IMR-90 (cell line): ENCODE data around the gene RORB. TPM values are rescaled to one million over a fixed set of nuclear protein-coding genes. Genes with fewer than 3 reads are reported as not detected.

Source experiments
- ATAC-seq: fragments of 200-7000 bp; cut with Tn5 transposase; 2 replicates; pipeline ENCODE4 v1.9.1; 2020; ENCODE audit warnings: low read depth, mild to moderate bottlenecking, moderate library complexity
- BruUV-seq: library from RNA; stranded (reverse); fragments of 400-500 nt; replicated peaks from 2 replicates; lab custom pipeline; 2021; lab: Mats Ljungman, UMichigan
- CTCF ChIA-PET: fragments of 300-600 bp; formaldehyde crosslinking; extraction: SDS; loops from one replicate; lab custom pipeline; 2021; ENCODE audit warnings: antibody characterized with exemption; lab: Yijun Ruan, JAX
- POLR2A ChIA-PET: fragments of 300-600 bp; sonication (Branson Sonifier 250); formaldehyde crosslinking; loops from one replicate; lab custom pipeline; 2022; ENCODE audit warnings: antibody characterized with exemption; ENCODE audit not compliant: unreplicated experiment; lab: Charles Lee
- DNase-seq: peaks from one replicate; pipeline ENCODE4 v3.0.0; 2013
- H2AFZ ChIP-seq: replicated peaks from 2 replicates; pipeline ENCODE3; 2013; ENCODE audit warnings: low read length, mild to moderate bottlenecking; ENCODE audit not compliant: poor library complexity
- H2AK5ac ChIP-seq: 2 replicates; pipeline ENCODE4 v1.6.1; 2013; ENCODE audit warnings: low read depth, low read length, inconsistent platforms
- H2AK9ac ChIP-seq: replicated peaks from 2 replicates; pipeline ENCODE3; 2013; ENCODE audit warnings: mild to moderate bottlenecking, low read depth, low read length, moderate library complexity; ENCODE audit not compliant: poor library complexity
- H2BK120ac ChIP-seq: 2 replicates; pipeline ENCODE4 v1.6.1; 2013; ENCODE audit warnings: low read depth, low read length, inconsistent platforms
- H2BK15ac ChIP-seq: 3 replicates; pipeline ENCODE4 v1.6.1; 2013; ENCODE audit warnings: low read depth, low read length, inconsistent platforms
- H2BK20ac ChIP-seq: 2 replicates; pipeline ENCODE4 v1.6.1; 2013; ENCODE audit warnings: low read depth, mild to moderate bottlenecking, inconsistent platforms, low read length, moderate library complexity
- H2BK5ac ChIP-seq: 2 replicates; pipeline ENCODE4 v1.6.1; 2013; ENCODE audit warnings: mild to moderate bottlenecking, low read depth, low read length, inconsistent platforms; ENCODE audit not compliant: poor library complexity, severe bottlenecking
- H3K14ac ChIP-seq: replicated peaks from 2 replicates; pipeline ENCODE4 v1.6.1; 2013; ENCODE audit warnings: low read depth, low read length, inconsistent platforms
- H3K18ac ChIP-seq: 2 replicates; pipeline ENCODE4 v1.6.1; 2013; ENCODE audit warnings: low read depth, low read length, control low read depth
- H3K23ac ChIP-seq: 2 replicates; pipeline ENCODE4 v1.6.1; 2013; ENCODE audit warnings: low read depth, low read length, inconsistent platforms
- H3K27ac ChIP-seq: 2 replicates; pipeline ENCODE4 v1.5.1; 2013; ENCODE audit warnings: mild to moderate bottlenecking, control low read depth, low read length; ENCODE audit not compliant: insufficient read depth
- H3K27me3 ChIP-seq: 2 replicates; pipeline ENCODE4 v1.6.1; 2013; ENCODE audit warnings: low read length; ENCODE audit not compliant: control insufficient read depth, insufficient read depth
- H3K36me3 ChIP-seq: 2 replicates; pipeline ENCODE4 v1.6.1; 2013; ENCODE audit warnings: low read length, mixed read lengths; ENCODE audit not compliant: control insufficient read depth, insufficient read depth
- H3K4ac ChIP-seq: 2 replicates; pipeline ENCODE4 v1.6.1; 2013; ENCODE audit warnings: low read depth, low read length, inconsistent platforms
- H3K4me1 ChIP-seq: 2 replicates; pipeline ENCODE4 v1.6.1; 2013; ENCODE audit warnings: low read length, mixed read lengths; ENCODE audit not compliant: control insufficient read depth, insufficient read depth
- H3K4me2 ChIP-seq: 2 replicates; pipeline ENCODE4 v1.6.1; 2013; ENCODE audit warnings: low read depth, mild to moderate bottlenecking, control low read depth, low read length, moderate library complexity
- H3K4me3 ChIP-seq: 2 replicates; pipeline ENCODE4 v1.5.1; 2013; ENCODE audit warnings: low read depth, mild to moderate bottlenecking, control low read depth, low read length, moderate library complexity; ENCODE audit not compliant: insufficient read depth
- H3K56ac ChIP-seq: 2 replicates; pipeline ENCODE4 v1.6.1; 2013; ENCODE audit warnings: low read length, inconsistent platforms; ENCODE audit not compliant: insufficient read depth; ENCODE audit errors: extremely low read depth
- H3K79me1 ChIP-seq, 2 experiments: 2 replicates each; pipeline ENCODE4 v1.6.1; 2013; ENCODE audit warnings: low read length in 2 of 2, inconsistent platforms in 1 of 2, low read depth in 1 of 2
- H3K9ac ChIP-seq: 2 replicates; pipeline ENCODE4 v1.6.1; 2013; ENCODE audit warnings: low read depth, low read length, control low read depth
- H3K9me1 ChIP-seq: 2 replicates; pipeline ENCODE4 v1.6.1; 2013; ENCODE audit warnings: low read length, inconsistent platforms; ENCODE audit not compliant: insufficient read depth
- H3K9me3 ChIP-seq: 2 replicates; pipeline ENCODE4 v1.6.1; 2013; ENCODE audit warnings: low read length; ENCODE audit not compliant: control insufficient read depth, insufficient read depth
- H4K20me1 ChIP-seq: 2 replicates; pipeline ENCODE4 v1.6.1; 2013; ENCODE audit warnings: low read length, inconsistent platforms; ENCODE audit not compliant: insufficient read depth
- H4K5ac ChIP-seq: 2 replicates; pipeline ENCODE4 v1.6.1; 2013; ENCODE audit warnings: mild to moderate bottlenecking, low read depth, low read length, control low read depth
- H4K8ac ChIP-seq, 2 experiments: 2 replicates each; pipeline ENCODE4 v1.6.1; 2013; ENCODE audit warnings: low read depth in 2 of 2, low read length in 2 of 2, control low read depth in 1 of 2, inconsistent platforms in 1 of 2
- H4K91ac ChIP-seq: 2 replicates; pipeline ENCODE4 v1.6.1; 2013; ENCODE audit warnings: low read depth, low read length, inconsistent platforms; ENCODE audit not compliant: insufficient read depth
- CEBPB ChIP-seq: IDR thresholded peaks from 2 replicates; pipeline ENCODE4 v1.6.1; 2012; ENCODE audit warnings: low read depth, low read length, improper control_type of control experiment
- CTCF ChIP-seq: conservative IDR thresholded peaks from 2 replicates; pipeline ENCODE4 v1.5.1; 2012; ENCODE audit warnings: mild to moderate bottlenecking, low read depth, low read length, improper control_type of control experiment
- MAFK ChIP-seq: IDR thresholded peaks from 2 replicates; pipeline ENCODE4 v1.6.1; 2012; ENCODE audit warnings: low read depth, low read length, improper control_type of control experiment
- MAZ ChIP-seq: IDR thresholded peaks from 2 replicates; pipeline ENCODE4 v1.6.1; 2012; ENCODE audit warnings: low read depth, mild to moderate bottlenecking, low read length, improper control_type of control experiment, moderate library complexity, borderline replicate concordance
- RCOR1 ChIP-seq: IDR thresholded peaks from 2 replicates; pipeline ENCODE4 v1.6.1; 2012; ENCODE audit warnings: mild to moderate bottlenecking, low read length, improper control_type of control experiment; ENCODE audit not compliant: insufficient replicate concordance
- SMC3 ChIP-seq: fragments of 150-350 bp; IDR thresholded peaks from 2 replicates; pipeline ENCODE4 v1.6.1; 2016; ENCODE audit warnings: low read depth, mild to moderate bottlenecking, antibody characterized with exemption, low read length, moderate library complexity
- WGBS, 2 experiments: methylation state at CpG; one replicate each; pipeline versions ENCODE4 v1.1.5 to v1.1.7; 2013; ENCODE audit warnings: missing lambda C conversion rate in 2 of 2; ENCODE audit not compliant: insufficient read length in 1 of 2; ENCODE audit errors: extremely low coverage in 2 of 2; 5-methylcytosine and 5-hydroxymethylcytosine counted together
- dilution Hi-C: fragments of 300-500 bp; cut with HindIII; formaldehyde crosslinking; loops from one replicate; pipeline ENCODE4 v1.14.3; 2018; ENCODE audit warnings: low sequenced_read_pairs; ENCODE audit not compliant: unreplicated experiment
- in situ Hi-C: fragments of 300-500 bp; cut with MboI; formaldehyde crosslinking; loops from 3 replicates; pipeline ENCODE4 v1.14.3; 2019; ENCODE audit warnings: low sequenced_read_pairs, inconsistent platforms, mixed read lengths
- intact Hi-C: fragments of 100-400 bp; cut with micrococcal nuclease; formaldehyde crosslinking; loops from 2 replicates; pipeline ENCODE4 v1.10.0; 2022
- polyA plus RNA-seq, 3 experiments: library from polyadenylated mRNA; depleted of rRNA; stranded (reverse); fragments of >200 nt; gene quantifications; 2 replicates each; pipeline ENCODE4 v1.2.3, GENCODE V29; 2012; ENCODE audit warnings: low replicate concordance in 1 of 3
- total RNA-seq: library from RNA; depleted of rRNA; stranded (reverse); fragments of >200 nt; gene quantifications from 2 replicates; pipeline ENCODE4 v1.2.3, GENCODE V29; 2012
- TF ChIP-seq, protein P1 (sequence below): fragments of 150-350 bp; IDR thresholded peaks from 2 replicates; pipeline ENCODE4 v1.6.1; 2017; ENCODE audit warnings: mild to moderate bottlenecking, antibody characterized with exemption, low read length, low read depth

The RORB gene
- total and polyA plus RNA-seq, 2 of the 4 experiments (the other 2 are of a cell fraction): not detected

DNA sequence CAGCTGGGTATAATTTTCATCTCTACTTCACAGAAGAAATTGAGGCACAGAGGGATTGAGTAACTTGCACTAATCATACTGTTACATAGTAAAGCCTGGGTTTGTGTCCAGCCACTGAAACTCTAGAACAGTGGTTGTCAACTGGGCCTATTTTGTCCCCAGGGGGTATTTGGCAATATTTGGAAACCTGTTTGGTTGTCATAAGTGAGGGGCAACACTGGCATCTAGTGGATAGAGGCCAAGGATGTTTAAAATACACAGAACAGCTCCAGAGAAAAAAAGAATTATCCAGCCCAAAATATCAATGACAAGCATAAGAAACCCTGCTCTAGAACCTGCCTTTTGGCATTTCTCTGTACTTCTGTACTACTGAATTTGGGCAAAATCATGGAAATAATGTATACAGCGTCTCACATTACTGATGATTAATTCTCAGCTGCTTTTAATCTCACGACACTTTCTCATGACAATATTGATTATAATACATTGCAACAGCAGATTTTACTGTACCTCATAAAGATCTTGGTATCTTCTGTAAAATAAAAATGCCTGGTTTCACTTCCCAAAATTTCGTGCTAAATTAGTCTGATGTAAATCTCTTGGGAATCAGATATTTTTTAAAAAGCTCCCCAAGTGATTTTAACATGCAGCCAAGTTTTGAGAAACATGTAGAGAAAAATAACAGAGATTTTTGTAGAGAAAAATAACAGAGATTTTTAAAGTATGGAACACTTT is 112.7 kb downstream of the RORB start:
- H3K79me1 ChIP-seq: no peaks in the 10 kb centered on the region
- intact Hi-C loops: loop anchor here (2.0 kb wide), 1 partner anchor 21 kb away; no protein-coding TSS in a partner anchor
- no peaks in the 10 kb centered on the region for H3K9me3 ChIP-seq
- DNase-seq (no peak), ATAC-seq (no peak)
- ChIA-PET POLR2A (no interaction called here), CTCF (no interaction called here)
- no peak overlapping the region for H3K27ac ChIP-seq
- H2AFZ ChIP-seq: no peak overlapping the region
- no peak overlapping the region for H2BK120ac ChIP-seq
- no TSS peak for BruUV-seq
- no peak overlapping the region for H3K56ac ChIP-seq
- no peak overlapping the region for H3K4me3 ChIP-seq
- no peak overlapping the region for H3K18ac ChIP-seq
- H3K4ac ChIP-seq: no peak overlapping the region
- H4K91ac ChIP-seq: no peak overlapping the region
- H3K27me3 ChIP-seq: no peaks in the 10 kb centered on the region
- no peak overlapping the region for H2BK20ac ChIP-seq
- H4K8ac ChIP-seq: no peak overlapping the region
- dilution Hi-C loops: no loop called here
- H3K23ac ChIP-seq: no peak overlapping the region
- no CpG with 5 or more reads among the region's 3 CpGs for WGBS, 2 experiments
- no peak overlapping the region for H2BK15ac ChIP-seq
- H2AK5ac ChIP-seq: no peak overlapping the region
- H2BK5ac ChIP-seq: no peak overlapping the region
- no peaks in the 10 kb centered on the region for H3K4me1 ChIP-seq
- TF ChIP-seq MAFK: no peak
- TF ChIP-seq, protein P1, sequence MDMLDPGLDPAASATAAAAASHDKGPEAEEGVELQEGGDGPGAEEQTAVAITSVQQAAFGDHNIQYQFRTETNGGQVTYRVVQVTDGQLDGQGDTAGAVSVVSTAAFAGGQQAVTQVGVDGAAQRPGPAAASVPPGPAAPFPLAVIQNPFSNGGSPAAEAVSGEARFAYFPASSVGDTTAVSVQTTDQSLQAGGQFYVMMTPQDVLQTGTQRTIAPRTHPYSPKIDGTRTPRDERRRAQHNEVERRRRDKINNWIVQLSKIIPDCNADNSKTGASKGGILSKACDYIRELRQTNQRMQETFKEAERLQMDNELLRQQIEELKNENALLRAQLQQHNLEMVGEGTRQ: no peak
- TF ChIP-seq RCOR1: no peak
- TF ChIP-seq MAZ: no peak
- no peak for TF ChIP-seq SMC3
- no peak for TF ChIP-seq CEBPB
- no peak for TF ChIP-seq CTCF
- no peaks in the 10 kb centered on the region for H3K36me3 ChIP-seq
- no peaks in the 10 kb centered on the region for H3K9me1 ChIP-seq
- no peak overlapping the region for H3K9ac ChIP-seq
- H4K5ac ChIP-seq: no peak overlapping the region
- no peaks in the 10 kb centered on the region for H4K20me1 ChIP-seq
- H3K14ac ChIP-seq: no peak overlapping the region
- H3K4me2 ChIP-seq: no peak overlapping the region
- H2AK9ac ChIP-seq: no peak overlapping the region
- in situ Hi-C loops: no loop called here
